Neural progenitor cell (in vitro differentiated cells): ENCODE measurements around the gene CDCA8. TPM values are rescaled to one million over a fixed set of nuclear protein-coding genes. Genes with fewer than 3 reads are reported as not detected.

ENCODE experiments used
- DNase-seq: peaks from one replicate; pipeline ENCODE4 v3.0.0-alpha.2; 2016; ENCODE audit warnings: low spot score
- H2AFZ ChIP-seq: fragments of 200-600 bp; sonication (generic); replicated peaks from 2 replicates; pipeline ENCODE4 v1.6.1; 2016; ENCODE audit warnings: antibody characterized with exemption
- H3F3A ChIP-seq: fragments of 200-600 bp; sonication (generic); 2 replicates; pipeline ENCODE4 v1.6.1; 2016; ENCODE audit warnings: antibody characterized with exemption, low read depth
- H3K27ac ChIP-seq: fragments of 200-600 bp; sonication (generic); 2 replicates; pipeline ENCODE4 v1.5.1; 2016; ENCODE audit warnings: mild to moderate bottlenecking
- H3K27me3 ChIP-seq: fragments of 200-600 bp; sonication (generic); 2 replicates; pipeline ENCODE4 v1.6.1; 2016; ENCODE audit warnings: mild to moderate bottlenecking, moderate library complexity
- H3K36me3 ChIP-seq: fragments of 200-600 bp; sonication (generic); 2 replicates; pipeline ENCODE4 v1.5.1; 2016
- H3K4me1 ChIP-seq: fragments of 200-600 bp; sonication (generic); 2 replicates; pipeline ENCODE4 v1.6.1; 2016; ENCODE audit warnings: mixed run types
- H3K4me2 ChIP-seq: fragments of 200-600 bp; sonication (generic); 2 replicates; pipeline ENCODE4 v1.6.1; 2016
- H3K4me3 ChIP-seq: fragments of 200-600 bp; sonication (generic); 2 replicates; pipeline ENCODE4 v1.5.1; 2016
- H3K79me2 ChIP-seq: fragments of 200-600 bp; sonication (generic); 2 replicates; pipeline ENCODE4 v1.6.1; 2016; ENCODE audit warnings: low read depth
- H3K9ac ChIP-seq: fragments of 200-600 bp; sonication (generic); 2 replicates; pipeline ENCODE4 v1.6.1; 2016
- H3K9me3 ChIP-seq: fragments of 200-600 bp; sonication (generic); 2 replicates; pipeline ENCODE4 v1.5.1; 2016; ENCODE audit warnings: low read depth
- H4K20me1 ChIP-seq: fragments of 200-600 bp; sonication (generic); 2 replicates; pipeline ENCODE4 v1.6.1; 2016; ENCODE audit warnings: low read depth
- H3K27ac Mint-ChIP-seq: 3 replicates; pipeline ENCODE4 v1.8.0; 2021; ENCODE audit warnings: mixed read lengths
- H3K27me3 Mint-ChIP-seq: 2 replicates; pipeline ENCODE4 v1.8.0; 2022; ENCODE audit warnings: low read depth, mild to moderate bottlenecking, inconsistent platforms, moderate library complexity, mixed read lengths; ENCODE audit not compliant: insufficient read depth
- H3K36me3 Mint-ChIP-seq: 3 replicates; pipeline ENCODE4 v1.8.0; 2021; ENCODE audit warnings: mixed read lengths
- H3K4me1 Mint-ChIP-seq: 3 replicates; pipeline ENCODE4 v1.8.0; 2021; ENCODE audit warnings: mixed read lengths
- H3K4me3 Mint-ChIP-seq: 3 replicates; pipeline ENCODE4 v1.8.0; 2021; ENCODE audit warnings: mild to moderate bottlenecking, moderate library complexity, mixed read lengths
- H3K9me3 Mint-ChIP-seq: 3 replicates; pipeline ENCODE4 v1.8.0; 2020; ENCODE audit warnings: mixed read lengths
- CTCF ChIP-seq: fragments of 200-600 bp; sonication (generic); IDR thresholded peaks from 2 replicates; pipeline ENCODE4 v1.5.1; 2017; ENCODE audit warnings: antibody characterized with exemption, mild to moderate bottlenecking
- EZH2 ChIP-seq: fragments of 200-600 bp; sonication (generic); IDR thresholded peaks from 2 replicates; pipeline ENCODE4 v1.6.1; 2017; ENCODE audit warnings: antibody characterized with exemption, mild to moderate bottlenecking, moderate library complexity
- EZH2phosphoT487 ChIP-seq: fragments of 200-600 bp; sonication (generic); IDR thresholded peaks from 2 replicates; pipeline ENCODE4 v1.6.1; 2017; ENCODE audit warnings: antibody characterized with exemption
- total RNA-seq: library from RNA; depleted of rRNA; stranded (reverse); fragments of >200 nt; gene quantifications from 2 replicates; pipeline ENCODE4 v1.2.3, GENCODE V29; 2015; ENCODE audit warnings: low replicate concordance

Gene CDCA8
- total RNA-seq, 1 donor from 2014 or later: 49.3 TPM

GRCh38 chr1:37718181-37718900, 26.0 kb downstream of the CDCA8 start:
- H3K9me3 ChIP-seq: no peaks in the 10 kb centered on the region
- DNase-seq: no peak
- no peak overlapping the region for H2AFZ ChIP-seq
- Mint-ChIP-seq H3K27me3 (peaks cover 5% of the 10 kb centered on the region), H3K9me3 (no peaks in the 10 kb centered on the region), H3K27ac (no peak overlapping the region), H3K4me3 (no peak overlapping the region), H3K4me1 (peaks cover 6% of the 10 kb centered on the region), H3K36me3 (no peaks in the 10 kb centered on the region)
- H3F3A ChIP-seq: no peaks in the 10 kb centered on the region
- H3K9ac ChIP-seq: no peak overlapping the region
- H3K27me3 ChIP-seq: no peaks in the 10 kb centered on the region
- H3K79me2 ChIP-seq: no peaks in the 10 kb centered on the region
- H3K4me3 ChIP-seq: no peak overlapping the region
- H3K4me2 ChIP-seq: no peak overlapping the region
- H4K20me1 ChIP-seq: no peaks in the 10 kb centered on the region
- no peaks in the 10 kb centered on the region for H3K36me3 ChIP-seq
- no peak for TF ChIP-seq CTCF
- no peak for TF ChIP-seq EZH2phosphoT487
- no peak for TF ChIP-seq EZH2
- peaks cover 4% of the 10 kb centered on the region for H3K4me1 ChIP-seq
- no peak overlapping the region for H3K27ac ChIP-seq

GRCh38 chr1:37718901-37719571, 26.7 kb downstream of the CDCA8 start:
- H3K4me1 ChIP-seq: peaks cover 4% of the 10 kb centered on the region
- Mint-ChIP-seq H3K27me3 (peaks cover 5% of the 10 kb centered on the region), H3K4me1 (peaks cover 13% of the 10 kb centered on the region), H3K27ac (no peak overlapping the region), H3K36me3 (no peaks in the 10 kb centered on the region), H3K4me3 (no peak overlapping the region), H3K9me3 (no peaks in the 10 kb centered on the region)
- H3K9me3 ChIP-seq: no peaks in the 10 kb centered on the region
- H3F3A ChIP-seq: no peaks in the 10 kb centered on the region
- H3K27me3 ChIP-seq: no peaks in the 10 kb centered on the region
- H4K20me1 ChIP-seq: no peaks in the 10 kb centered on the region
- H3K79me2 ChIP-seq: no peaks in the 10 kb centered on the region
- no peak overlapping the region for H3K27ac ChIP-seq
- DNase-seq: no peak
- no peaks in the 10 kb centered on the region for H3K36me3 ChIP-seq
- H3K4me2 ChIP-seq: no peak overlapping the region
- TF ChIP-seq EZH2phosphoT487 (no peak), EZH2 (no peak), CTCF (no peak)
- no peak overlapping the region for H3K4me3 ChIP-seq
- H2AFZ ChIP-seq: no peak overlapping the region
- H3K9ac ChIP-seq: no peak overlapping the region

- Histone ChIP-seq H3F3A (no peaks in the 10 kb centered on the region), H3K27me3 (no peaks in the 10 kb centered on the region), H3K4me1 (no peaks in the 10 kb centered on the region), H3K36me3 (no peaks in the 10 kb centered on the region), H4K20me1 (no peaks in the 10 kb centered on the region), H3K4me3 (no peak overlapping the region), H3K4me2 (no peak overlapping the region), H3K9ac (no peak overlapping the region), H3K27ac (no peak overlapping the region), H3K9me3 (no peaks in the 10 kb centered on the region), H2AFZ (no peak overlapping the region), H3K79me2 (no peaks in the 10 kb centered on the region)
- Mint-ChIP-seq H3K27me3 (peaks cover 5% of the 10 kb centered on the region), H3K27ac (no peak overlapping the region), H3K4me1 (peaks cover 17% of the 10 kb centered on the region), H3K9me3 (no peaks in the 10 kb centered on the region), H3K4me3 (no peak overlapping the region), H3K36me3 (no peaks in the 10 kb centered on the region)
- no peak for DNase-seq
- no peak for TF ChIP-seq EZH2phosphoT487
- no peak for TF ChIP-seq EZH2
- TF ChIP-seq CTCF: no peak
Measured at GRCh38 chr1:37719572-37720195, 27.4 kb downstream of the CDCA8 start.
